Breast epithelium (tissue), 4 donors: ENCODE results near the gene FAM222A. TPM values are rescaled to one million over a fixed set of nuclear protein-coding genes. Genes with fewer than 3 reads are reported as not detected.

Experiments used
- DNase-seq, 2 donors: peaks; one replicate each; pipeline ENCODE4 v3.0.0-alpha.2; 2019; ENCODE audit warnings: low spot score in 2 of 2
- H3K27ac ChIP-seq, 2 donors: fragments of 200-600 bp; sonication (generic) in 1 of 2; one replicate each; pipeline ENCODE4 v1.5.1; 2016 to 2019; ENCODE audit warnings: mild to moderate bottlenecking in 1 of 2
- H3K27me3 ChIP-seq, 2 donors: fragments of 200-600 bp; sonication (generic) in 1 of 2; one replicate each; pipeline versions ENCODE4 v1.5.1 to v1.6.0; 2017 to 2019; ENCODE audit warnings: control low read depth in 1 of 2, mild to moderate bottlenecking in 1 of 2
- H3K36me3 ChIP-seq: fragments of 200-600 bp; one replicate; pipeline ENCODE4 v1.5.1; 2019
- H3K4me1 ChIP-seq, 2 donors: fragments of 200-600 bp; sonication (generic); one replicate each; pipeline ENCODE4 v1.5.1; 2016 to 2019; ENCODE audit warnings: control low read depth in 1 of 2
- H3K4me3 ChIP-seq, 3 donors: fragments of 200-600 bp; sonication (generic); 1 replicate in 2 of 3; 2 replicates in 1 of 3; pipeline ENCODE4 v1.5.1; 2016 to 2019; ENCODE audit warnings: mild to moderate bottlenecking in 3 of 3, moderate library complexity in 2 of 3
- H3K9me3 ChIP-seq, 2 donors: fragments of 200-600 bp; sonication (generic) in 1 of 2; one replicate each; pipeline ENCODE4 v1.5.1; 2016 to 2019; ENCODE audit warnings: control low read depth in 1 of 2
- POLR2A ChIP-seq: fragments of 450-650 bp; IDR thresholded peaks from one replicate; pipeline ENCODE4 v1.6.1; 2016; ENCODE audit warnings: antibody characterized with exemption, mild to moderate bottlenecking, moderate library complexity
- POLR2AphosphoS5 ChIP-seq, 3 donors: sonication (generic); formaldehyde crosslinking; IDR thresholded peaks; one replicate each; pipeline ENCODE4 v1.6.1; 2017; ENCODE audit warnings: antibody characterized with exemption in 3 of 3
- intact Hi-C: fragments of 100-400 bp; cut with DNase I; formaldehyde crosslinking; loops from one replicate; pipeline ENCODE4 v1.15.1; 2023; ENCODE audit warnings: low total_unique reads
- total RNA-seq, 3 donors: library from RNA; depleted of rRNA; stranded (reverse); fragments of >200 nt; gene quantifications; one replicate each; pipeline ENCODE4 v1.1.0, GENCODE V29; 2016
- TF ChIP-seq, protein P1 (sequence below), 3 donors: fragments of 450-650 bp; IDR thresholded peaks; one replicate each; pipeline ENCODE4 v1.5.1; 2016 to 2017; ENCODE audit warnings: antibody characterized with exemption in 3 of 3, mild to moderate bottlenecking in 3 of 3, moderate library complexity in 3 of 3

Gene FAM222A
- total RNA-seq, 3 donors from 2014 or later: 0.32 to 7.3 (median 1.3) TPM

DNA sequence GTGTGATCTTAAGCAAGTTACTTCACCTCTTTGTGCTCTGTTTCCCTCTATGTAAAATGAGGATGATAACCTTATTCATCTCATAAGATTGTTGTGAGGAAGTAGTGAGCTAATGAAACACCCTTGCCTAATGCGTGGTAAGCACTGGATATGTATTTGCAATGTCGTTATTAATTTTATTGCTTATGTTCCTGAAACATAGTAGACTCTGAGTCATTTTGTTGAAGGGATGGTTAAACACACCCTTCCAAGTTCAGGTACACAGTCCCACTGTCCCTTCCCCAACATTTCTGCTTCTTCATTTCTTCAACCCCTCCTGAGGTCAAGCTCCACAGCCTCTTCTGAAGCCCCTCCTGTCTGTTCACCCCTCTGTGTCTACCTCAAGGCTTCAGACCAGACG lies 40.2 kb upstream of the FAM222A start:
- no peak for DNase-seq
- Histone ChIP-seq H3K4me1 (no peaks in the 10 kb centered on the region), H3K4me3 (no peak overlapping the region), H3K27me3 (no peaks in the 10 kb centered on the region), H3K27ac (no peak overlapping the region), H3K36me3 (no peaks in the 10 kb centered on the region), H3K9me3 (no peaks in the 10 kb centered on the region)
- TF ChIP-seq POLR2A (no peak), POLR2AphosphoS5 (IDR thresholded peaks at IDR 0.05) (no peak)
- TF ChIP-seq, protein P1, sequence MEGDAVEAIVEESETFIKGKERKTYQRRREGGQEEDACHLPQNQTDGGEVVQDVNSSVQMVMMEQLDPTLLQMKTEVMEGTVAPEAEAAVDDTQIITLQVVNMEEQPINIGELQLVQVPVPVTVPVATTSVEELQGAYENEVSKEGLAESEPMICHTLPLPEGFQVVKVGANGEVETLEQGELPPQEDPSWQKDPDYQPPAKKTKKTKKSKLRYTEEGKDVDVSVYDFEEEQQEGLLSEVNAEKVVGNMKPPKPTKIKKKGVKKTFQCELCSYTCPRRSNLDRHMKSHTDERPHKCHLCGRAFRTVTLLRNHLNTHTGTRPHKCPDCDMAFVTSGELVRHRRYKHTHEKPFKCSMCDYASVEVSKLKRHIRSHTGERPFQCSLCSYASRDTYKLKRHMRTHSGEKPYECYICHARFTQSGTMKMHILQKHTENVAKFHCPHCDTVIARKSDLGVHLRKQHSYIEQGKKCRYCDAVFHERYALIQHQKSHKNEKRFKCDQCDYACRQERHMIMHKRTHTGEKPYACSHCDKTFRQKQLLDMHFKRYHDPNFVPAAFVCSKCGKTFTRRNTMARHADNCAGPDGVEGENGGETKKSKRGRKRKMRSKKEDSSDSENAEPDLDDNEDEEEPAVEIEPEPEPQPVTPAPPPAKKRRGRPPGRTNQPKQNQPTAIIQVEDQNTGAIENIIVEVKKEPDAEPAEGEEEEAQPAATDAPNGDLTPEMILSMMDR (IDR thresholded peaks at IDR 0.05): no peak
- intact Hi-C loops: loop anchor here (1.0 kb wide), 1 partner anchor 20 kb away; no protein-coding TSS in a partner anchor

DNA sequence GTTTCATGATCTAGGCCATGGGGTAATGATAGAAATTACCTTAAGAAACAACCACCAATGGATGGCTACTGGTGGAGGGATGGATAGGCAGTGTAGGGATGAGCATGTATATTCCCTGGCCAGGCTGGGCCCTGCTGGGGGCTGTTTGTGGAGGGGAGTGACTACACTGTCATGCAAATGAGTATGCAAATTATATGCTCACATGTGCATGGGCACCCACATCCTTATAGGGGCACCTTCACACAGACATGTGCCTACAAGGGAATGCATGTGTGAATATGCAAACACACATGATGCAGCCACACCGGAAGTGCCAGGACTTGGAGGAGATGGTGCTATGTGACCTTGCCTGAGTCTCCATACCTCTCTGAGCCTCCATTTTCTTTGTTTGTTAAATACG lies 39.7 kb upstream of the FAM222A start:
- TF ChIP-seq, protein P1 (IDR thresholded peaks at IDR 0.05): no peak
- TF ChIP-seq POLR2A (no peak), POLR2AphosphoS5 (IDR thresholded peaks at IDR 0.05) (no peak)
- intact Hi-C loops: loop anchor here (1.0 kb wide), 1 partner anchor 21 kb away; no protein-coding TSS in a partner anchor
- no peaks in the 10 kb centered on the region for H3K4me1 ChIP-seq

DNA sequence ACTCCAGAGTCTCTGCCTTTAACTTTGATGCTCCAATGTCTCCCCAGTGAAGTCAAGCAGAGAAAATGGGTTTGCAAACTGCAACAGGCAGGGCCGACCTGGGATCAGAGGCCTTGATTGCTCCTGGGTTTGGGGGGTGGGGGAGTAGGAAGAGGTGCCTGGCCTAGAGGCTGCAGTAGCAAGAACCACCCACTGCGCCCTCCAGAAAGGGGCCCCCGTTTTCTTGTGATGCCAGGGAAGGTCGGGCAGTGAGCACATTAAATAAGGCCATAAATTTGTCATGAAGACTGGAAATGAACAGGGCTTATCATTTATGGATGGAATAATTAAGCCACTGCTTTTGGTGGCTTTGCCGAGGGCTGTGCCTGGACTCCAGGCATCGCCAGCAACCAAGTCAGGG lies 38.2 kb upstream of the FAM222A start:
- TF ChIP-seq, protein P1 (IDR thresholded peaks at IDR 0.05): no peak
- no peak for TF ChIP-seq POLR2AphosphoS5 (IDR thresholded peaks at IDR 0.05)
- no peak for TF ChIP-seq POLR2A
- intact Hi-C loops: no loop called here
- H3K27me3 ChIP-seq: no peaks in the 10 kb centered on the region
- H3K9me3 ChIP-seq: no peaks in the 10 kb centered on the region
- H3K27ac ChIP-seq: no peak overlapping the region
- DNase-seq: no peak
- H3K4me1 ChIP-seq: no peaks in the 10 kb centered on the region
- no peak overlapping the region for H3K4me3 ChIP-seq
- H3K36me3 ChIP-seq: no peaks in the 10 kb centered on the region

More for the DNA sequence above, 39.7 kb upstream of the FAM222A start:
- no peak overlapping the region for H3K4me3 ChIP-seq
- H3K27ac ChIP-seq: no peak overlapping the region
- H3K36me3 ChIP-seq: no peaks in the 10 kb centered on the region
- H3K27me3 ChIP-seq: no peaks in the 10 kb centered on the region
- no peak for DNase-seq
- H3K9me3 ChIP-seq: no peaks in the 10 kb centered on the region

DNA sequence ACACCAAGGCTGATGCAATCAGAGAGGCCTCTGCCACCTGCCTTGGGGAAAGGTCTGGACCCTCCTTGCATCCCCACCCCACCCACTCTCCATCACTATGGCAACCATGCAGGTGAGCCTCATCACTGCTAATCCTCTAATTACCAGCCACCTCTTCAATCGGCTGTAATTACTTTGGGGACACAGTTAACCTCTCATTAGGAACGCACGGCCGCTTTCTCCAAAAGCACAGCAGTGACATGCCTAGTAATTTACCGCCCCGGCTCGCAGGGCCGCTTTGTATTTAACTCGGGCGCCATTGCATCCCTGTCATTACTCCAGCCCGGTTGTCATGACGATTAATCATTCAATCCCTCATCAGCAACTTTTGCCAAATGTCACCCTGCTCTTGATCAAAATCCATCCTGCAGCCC lies 36.3 kb upstream of the FAM222A start:
- no peak for DNase-seq
- intact Hi-C loops: no loop called here

DNA sequence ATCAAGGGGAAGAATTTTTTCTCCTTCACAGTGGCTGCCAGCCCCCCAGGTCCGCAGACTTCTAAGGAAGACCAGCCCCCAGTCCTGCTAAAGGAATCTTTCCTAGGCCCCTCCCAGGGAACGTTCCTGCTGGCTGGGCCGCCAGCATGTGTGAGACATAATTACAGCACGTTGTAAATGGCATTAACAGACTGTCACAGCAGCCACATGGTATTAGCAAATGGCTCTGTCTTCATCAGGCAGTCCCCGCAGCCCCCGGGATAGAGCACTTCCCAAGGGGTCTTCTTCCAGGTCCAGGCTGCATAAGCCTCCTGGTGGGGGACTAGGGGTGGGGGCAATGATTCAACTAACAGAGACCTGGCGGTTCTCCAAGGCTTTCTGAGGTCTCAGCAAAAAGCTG lies 34.9 kb upstream of the FAM222A start:
- Histone ChIP-seq H3K4me3 (no peak overlapping the region), H3K27ac (no peak overlapping the region), H3K9me3 (no peaks in the 10 kb centered on the region), H3K36me3 (no peaks in the 10 kb centered on the region), H3K4me1 (no peaks in the 10 kb centered on the region), H3K27me3 (no peaks in the 10 kb centered on the region)
- intact Hi-C loops: no loop called here
- TF ChIP-seq, protein P1 (IDR thresholded peaks at IDR 0.05): no peak
- no peak for TF ChIP-seq POLR2A
- TF ChIP-seq POLR2AphosphoS5 (IDR thresholded peaks at IDR 0.05): no peak
- DNase-seq: no peak

More for the DNA sequence above, 36.3 kb upstream of the FAM222A start:
- TF ChIP-seq POLR2A (no peak), POLR2AphosphoS5 (IDR thresholded peaks at IDR 0.05) (no peak)
- TF ChIP-seq, protein P1 (IDR thresholded peaks at IDR 0.05): no peak
- Histone ChIP-seq H3K36me3 (no peaks in the 10 kb centered on the region), H3K9me3 (no peaks in the 10 kb centered on the region), H3K27me3 (no peaks in the 10 kb centered on the region), H3K4me1 (no peaks in the 10 kb centered on the region), H3K27ac (no peak overlapping the region), H3K4me3 (no peak overlapping the region)
